H1 (cell line): ENCODE measurements around the gene LHPP. TPM values are rescaled to one million over a fixed set of nuclear protein-coding genes. Genes with fewer than 3 reads are reported as not detected.

Experiments used
- CTCF ChIA-PET: fragments of 300-600 bp; sonication (Branson Sonifier 250); formaldehyde crosslinking; loops from one replicate; lab custom pipeline; 2021; ENCODE audit not compliant: partially characterized antibody; lab: Charles Lee
- POLR2A ChIA-PET: fragments of 300-600 bp; sonication (Branson Sonifier 250); formaldehyde crosslinking; loops from one replicate; lab custom pipeline; 2021; ENCODE audit warnings: inconsistent platforms; ENCODE audit not compliant: partially characterized antibody; lab: Charles Lee
- DNase-seq, 2 experiments: peaks; one replicate each; pipeline versions ENCODE4 v3.0.0 to v3.0.0-alpha.2; 2010 to 2022; ENCODE audit warnings: low spot score in 2 of 2, low read depth in 1 of 2, mixed read lengths in 1 of 2
- FAIRE-seq: peaks from 2 replicates; lab custom pipeline; 2011; peaks lifted over from hg19 to GRCh38; lab: Jason Lieb, UNC
- H2AFZ ChIP-seq: 2 replicates; pipeline ENCODE4 v1.8.1; 2012; ENCODE audit warnings: low read length, inconsistent platforms
- H2AK5ac ChIP-seq: 2 replicates; pipeline ENCODE4 v1.6.1; 2013; ENCODE audit warnings: low read depth, low read length
- H2BK120ac ChIP-seq: replicated peaks from 2 replicates; pipeline ENCODE3; 2013; ENCODE audit warnings: low read depth, low read length, inconsistent platforms
- H2BK12ac ChIP-seq: 2 replicates; pipeline ENCODE4 v1.6.1; 2013; ENCODE audit warnings: low read depth, low read length
- H2BK15ac ChIP-seq: 2 replicates; pipeline ENCODE4 v1.6.1; 2013; ENCODE audit warnings: low read length
- H2BK20ac ChIP-seq: 2 replicates; pipeline ENCODE4 v1.6.1; 2013; ENCODE audit warnings: low read length
- H2BK5ac ChIP-seq: 2 replicates; pipeline ENCODE4 v1.6.1; 2013; ENCODE audit warnings: low read depth, low read length
- H3K14ac ChIP-seq: 2 replicates; pipeline ENCODE4 v1.6.1; 2013; ENCODE audit warnings: inconsistent platforms; ENCODE audit not compliant: insufficient read length
- H3K18ac ChIP-seq: 2 replicates; pipeline ENCODE4 v1.6.1; 2013; ENCODE audit warnings: low read length; ENCODE audit errors: extremely low read depth
- H3K23ac ChIP-seq: 2 replicates; pipeline ENCODE4 v1.6.1; 2013; ENCODE audit warnings: inconsistent platforms; ENCODE audit not compliant: insufficient read length
- H3K23me2 ChIP-seq: 2 replicates; pipeline ENCODE4 v1.6.1; 2013; ENCODE audit warnings: low read depth, low read length
- H3K27ac ChIP-seq: 2 replicates; pipeline ENCODE4 v1.6.1; 2011; ENCODE audit warnings: low read depth, low read length, inconsistent platforms
- H3K27me3 ChIP-seq, 4 experiments: replicated peaks in 1 of 4; 1 replicate in 1 of 4; 2 replicates in 3 of 4; pipeline versions ENCODE4 v1.6.1 to v1.8.1; 2011 to 2013; ENCODE audit warnings: low read length in 3 of 4, mild to moderate bottlenecking in 3 of 4, inconsistent platforms in 2 of 4, mixed read lengths in 2 of 4, moderate library complexity in 1 of 4; ENCODE audit not compliant: control insufficient read depth in 3 of 4, insufficient read depth in 3 of 4; ENCODE audit errors: extremely low read depth in 1 of 4
- H3K36me3 ChIP-seq, 4 experiments: 2 replicates each; pipeline versions ENCODE4 v1.6.1 to v1.8.1; 2011 to 2013; ENCODE audit warnings: mild to moderate bottlenecking in 4 of 4, low read length in 3 of 4, moderate library complexity in 2 of 4, control low read depth in 1 of 4, inconsistent platforms in 1 of 4; ENCODE audit not compliant: insufficient read depth in 4 of 4, control insufficient read depth in 2 of 4
- H3K4ac ChIP-seq: replicated peaks from 2 replicates; pipeline ENCODE3; 2013; ENCODE audit warnings: low read length, low read depth, mixed read lengths, inconsistent platforms; ENCODE audit not compliant: insufficient read length
- H3K4me1 ChIP-seq, 4 experiments: replicated peaks in 1 of 4; 1 replicate in 1 of 4; 2 replicates in 3 of 4; pipeline versions ENCODE4 v1.6.1 to v1.8.1; 2011 to 2013; ENCODE audit warnings: low read length in 3 of 4, inconsistent platforms in 2 of 4, mixed read lengths in 1 of 4; ENCODE audit not compliant: insufficient read depth in 4 of 4, control insufficient read depth in 3 of 4
- H3K4me2 ChIP-seq, 2 experiments: 2 replicates each; pipeline versions ENCODE4 v1.6.1 to v1.8.1; 2011 to 2013; ENCODE audit warnings: low read depth in 2 of 2, low read length in 2 of 2, control low read depth in 1 of 2, inconsistent platforms in 1 of 2, mild to moderate bottlenecking in 1 of 2; ENCODE audit not compliant: insufficient read depth in 1 of 2
- H3K4me3 ChIP-seq, 4 experiments: fragments of 200-600, 300-600 bp in 1 of 4; sonication (generic), shearing (Covaris generic), sonication (Bioruptor Twin) in 1 of 4; 2 replicates each; pipeline versions ENCODE4 v1.5.1 to v1.8.1; 2011 to 2016; ENCODE audit warnings: low read length in 4 of 4, low read depth in 3 of 4, control low read depth in 2 of 4, inconsistent platforms in 2 of 4, mild to moderate bottlenecking in 2 of 4, mixed read lengths in 1 of 4, moderate library complexity in 1 of 4; ENCODE audit not compliant: insufficient read depth in 2 of 4; ENCODE audit errors: extremely low read depth in 1 of 4
- H3K56ac ChIP-seq: replicated peaks from 2 replicates; pipeline ENCODE3; 2013; ENCODE audit warnings: low read depth, mild to moderate bottlenecking, mixed read lengths, low read length, inconsistent platforms; ENCODE audit not compliant: insufficient read length
- H3K79me1 ChIP-seq: 2 replicates; pipeline ENCODE4 v1.6.1; 2013; ENCODE audit warnings: low read depth, low read length, control low read depth
- H3K79me2 ChIP-seq, 2 experiments: 2 replicates each; pipeline versions ENCODE4 v1.6.1 to v1.8.1; 2012 to 2013; ENCODE audit warnings: low read length in 2 of 2, mild to moderate bottlenecking in 2 of 2, inconsistent platforms in 1 of 2; ENCODE audit not compliant: insufficient read depth in 2 of 2, control insufficient read depth in 1 of 2
- H3K9ac ChIP-seq, 4 experiments: replicated peaks in 1 of 4; 1 replicate in 1 of 4; 2 replicates in 3 of 4; pipeline versions ENCODE4 v1.6.1 to v1.8.1; 2011 to 2013; ENCODE audit warnings: low read depth in 3 of 4, low read length in 3 of 4, control low read depth in 2 of 4, mild to moderate bottlenecking in 2 of 4, moderate library complexity in 2 of 4, inconsistent platforms in 1 of 4; ENCODE audit errors: extremely low read depth in 1 of 4
- H3K9me3 ChIP-seq, 2 experiments: 2 replicates each; pipeline versions ENCODE4 v1.6.1 to v1.8.1; 2012 to 2013; ENCODE audit warnings: mild to moderate bottlenecking in 2 of 2, moderate library complexity in 2 of 2, control low read depth in 1 of 2, inconsistent platforms in 1 of 2, low read depth in 1 of 2, low read length in 1 of 2, mixed read lengths in 1 of 2; ENCODE audit not compliant: insufficient read depth in 2 of 2
- H4K20me1 ChIP-seq, 2 experiments: replicated peaks in 1 of 2; 2 replicates each; pipeline versions ENCODE3 to v1.8.1; 2011 to 2013; ENCODE audit warnings: inconsistent platforms in 2 of 2, low read length in 2 of 2, mild to moderate bottlenecking in 1 of 2; ENCODE audit not compliant: insufficient read depth in 2 of 2, control insufficient read depth in 1 of 2
- H4K5ac ChIP-seq: 2 replicates; pipeline ENCODE4 v1.6.1; 2013; ENCODE audit warnings: low read length, low read depth, mixed read lengths, inconsistent platforms; ENCODE audit not compliant: insufficient read length
- H4K8ac ChIP-seq: 2 replicates; pipeline ENCODE4 v1.8.0; 2013; ENCODE audit warnings: mild to moderate bottlenecking, moderate library complexity, low read length, inconsistent platforms; ENCODE audit not compliant: insufficient read depth; ENCODE audit errors: extremely low read depth
- H4K91ac ChIP-seq: replicated peaks from 2 replicates; pipeline ENCODE3; 2013; ENCODE audit warnings: low read length, mixed read lengths, inconsistent platforms; ENCODE audit not compliant: insufficient read length
- ATF3 ChIP-seq: IDR thresholded peaks from 2 replicates; pipeline ENCODE4 v1.6.1; 2011; ENCODE audit warnings: low read depth, mild to moderate bottlenecking, low read length; ENCODE audit not compliant: insufficient read depth
- BACH1 ChIP-seq: IDR thresholded peaks from 2 replicates; pipeline ENCODE4 v1.6.1; 2012; ENCODE audit warnings: low read length, improper control_type of control experiment
- BCL11A ChIP-seq, 2 experiments: IDR thresholded peaks; one replicate each; pipeline ENCODE4 v1.6.1; 2011; ENCODE audit warnings: low read depth in 2 of 2, low read length in 2 of 2, mild to moderate bottlenecking in 2 of 2
- CHD2 ChIP-seq: IDR thresholded peaks from 2 replicates; pipeline ENCODE4 v1.6.1; 2012; ENCODE audit warnings: low read length, improper control_type of control experiment
- CREB1 ChIP-seq: IDR thresholded peaks from 2 replicates; pipeline ENCODE4 v1.6.1; 2012; ENCODE audit warnings: inconsistent platforms
- EGR1 ChIP-seq: IDR thresholded peaks from 2 replicates; pipeline ENCODE4 v1.6.1; 2011; ENCODE audit warnings: low read depth, low read length, borderline replicate concordance
- EP300 ChIP-seq, 2 experiments: IDR thresholded peaks; 1 replicate in 1 of 2; 2 replicates in 1 of 2; pipeline ENCODE4 v1.6.1; 2011 to 2012; ENCODE audit warnings: low read depth in 2 of 2, low read length in 2 of 2, mild to moderate bottlenecking in 2 of 2, borderline replicate concordance in 1 of 2, inconsistent platforms in 1 of 2, moderate library complexity in 1 of 2
- KDM4A ChIP-seq: IDR thresholded peaks from one replicate; pipeline ENCODE4 v1.7.1; 2012; ENCODE audit warnings: low read depth, mild to moderate bottlenecking, moderate library complexity, low read length, inconsistent platforms; ENCODE audit not compliant: severe bottlenecking
- MAFK ChIP-seq: IDR thresholded peaks from 2 replicates; pipeline ENCODE4 v1.6.1; 2012; ENCODE audit warnings: low read depth, mild to moderate bottlenecking, improper control_type of control experiment, low read length
- NANOG ChIP-seq: IDR thresholded peaks from 2 replicates; pipeline ENCODE4 v1.6.1; 2011; ENCODE audit warnings: low read length, low read depth, mild to moderate bottlenecking, inconsistent platforms; ENCODE audit not compliant: insufficient read depth, poor library complexity, severe bottlenecking
- SP1 ChIP-seq: IDR thresholded peaks from 2 replicates; pipeline ENCODE4 v1.6.1; 2011; ENCODE audit warnings: low read depth, low read length
- SP2 ChIP-seq: IDR thresholded peaks from 2 replicates; pipeline ENCODE4 v1.6.1; 2012; ENCODE audit warnings: mild to moderate bottlenecking, low read length, inconsistent platforms
- YY1 ChIP-seq: IDR thresholded peaks from 2 replicates; pipeline ENCODE4 v1.6.1; 2011; ENCODE audit warnings: low read depth, mild to moderate bottlenecking, low read length
- WGBS, 2 experiments: shearing (Covaris generic) in 1 of 2; methylation state at CpG; one replicate each; pipeline versions ENCODE4 v1.1.6 to v1.1.7; 2013 to 2015; ENCODE audit warnings: low lambda C conversion rate in 2 of 2, mixed read lengths in 2 of 2, inconsistent platforms in 1 of 2, low coverage in 1 of 2, missing lambda C conversion rate in 1 of 2; ENCODE audit not compliant: insufficient replicate concordance in 2 of 2, insufficient coverage in 1 of 2, insufficient read length in 1 of 2; ENCODE audit errors: extremely low coverage in 1 of 2, missing lambda C conversion rate in 1 of 2; 5-methylcytosine and 5-hydroxymethylcytosine counted together
- polyA plus RNA-seq, 7 experiments: library from polyadenylated mRNA; depleted of rRNA in 3 of 7; stranded (reverse) in 5 of 7; unstranded in 2 of 7; fragments of >200 nt in 5 of 7; fragments of 200-250 nt in 2 of 7; gene quantifications; 1 replicate in 5 of 7; 2 replicates in 1 of 7; 4 replicates in 1 of 7; pipeline versions ENCODE4 v1.2.1 to v1.2.3, GENCODE V29; 2011 to 2013; ENCODE audit warnings: missing spikeins in 2 of 7, mixed read lengths in 2 of 7
- total RNA-seq: library from RNA; stranded (reverse); fragmentation: NEBNext Ultra II Directional; extraction: Animal tissue kit (Norgen Biotek cat#: 25700); gene quantifications from 2 replicates; pipeline ENCODE4 v1.2.1, GENCODE V29; 2021

Gene LHPP
- total and polyA plus RNA-seq, 2 of the 8 experiments (the other 6 are each of a cell fraction or from before 2014, with no cell fraction given), result 26.0 to 45.0 TPM

- Histone ChIP-seq H3K79me2 (no peaks in the 10 kb centered on the region), H4K8ac (no peak overlapping the region), H2BK120ac (no peak overlapping the region), H3K36me3 (no peaks in the 10 kb centered on the region; a peak in 1 of 8 replicates), H3K4me2 (no peak overlapping the region), H4K20me1 (peaks cover 0 to 9% of the 10 kb centered on the region in 2 experiments), H3K23me2 (no peaks in the 10 kb centered on the region), H3K79me1 (peaks cover 4% of the 10 kb centered on the region), H3K9ac (no peak overlapping the region), H3K27ac (no peak overlapping the region), H4K91ac (no peak overlapping the region), H3K18ac (no peak overlapping the region), H2BK20ac (no peak overlapping the region), H3K56ac (no peak overlapping the region), H3K14ac (no peak overlapping the region), H3K4me1 (peaks cover 0 to 3% (median 0%) of the 10 kb centered on the region in 4 experiments; a peak in 2 of 7 replicates), H3K4ac (no peak overlapping the region), H3K9me3 (no peaks in the 10 kb centered on the region), H4K5ac (no peak overlapping the region), H2AFZ (no peak overlapping the region), H3K27me3 (no peaks in the 10 kb centered on the region), H3K4me3 (no peak overlapping the region), H3K23ac (no peak overlapping the region), H2BK15ac (no peak overlapping the region), H2BK5ac (no peak overlapping the region), H2AK5ac (no peak overlapping the region), H2BK12ac (no peak overlapping the region)
- CTCF ChIA-PET, result interaction anchor here (0.8 to 3.2 kb wide), 12 partner anchors 9 to 82 kb away, joined by 3 to 11 read pairs (median 6); no protein-coding TSS in a partner anchor
- DNase-seq (no peak), FAIRE-seq (no peak)
- POLR2A ChIA-PET, result interaction anchor here (0.9 kb wide), 1 partner anchor 10 kb away, joined by 3 read pairs; no protein-coding TSS in a partner anchor
- TF ChIP-seq ATF3 (no peak), KDM4A (no peak), BACH1 (no peak), EGR1 (no peak), SP2 (no peak), CREB1 (no peak), EP300 (IDR thresholded peaks at IDR 0.05; ENCODE audit: borderline replicate concordance in 1 of 2, low read depth in 2 of 2, low read length in 2 of 2) (no peak), SP1 (no peak), MAFK (no peak), CHD2 (no peak), BCL11A (IDR thresholded peaks at IDR 0.05; ENCODE audit: low read depth in 2 of 2, low read length in 2 of 2) (no peak), YY1 (no peak), NANOG (no peak)
- 66% methylated on average over 2 of the region's 2 CpGs; no CpG with 5 or more reads in 1 of the 2 experiments for WGBS, 2 experiments
These were observed 197.8 kb downstream of the LHPP start for GRCh38 chr10:124659380-124659779.
